Measurements from ENCODE around the gene CCNL2. TPM values are rescaled to one million over a fixed set of nuclear protein-coding genes. Genes with fewer than 3 reads are reported as not detected.
A peak's percentile ranks its signal among the peaks of the same experiment; 100 is the strongest.
"Not testable (repeated sequence)": the region's sequence is repeated elsewhere in the genome, so short reads cannot be mapped to it uniquely, and the experiment has no call there.

Gene CCNL2
- polyA plus RNA-seq, 3 donors, result 103 to 173 (median 106) TPM

DNA sequence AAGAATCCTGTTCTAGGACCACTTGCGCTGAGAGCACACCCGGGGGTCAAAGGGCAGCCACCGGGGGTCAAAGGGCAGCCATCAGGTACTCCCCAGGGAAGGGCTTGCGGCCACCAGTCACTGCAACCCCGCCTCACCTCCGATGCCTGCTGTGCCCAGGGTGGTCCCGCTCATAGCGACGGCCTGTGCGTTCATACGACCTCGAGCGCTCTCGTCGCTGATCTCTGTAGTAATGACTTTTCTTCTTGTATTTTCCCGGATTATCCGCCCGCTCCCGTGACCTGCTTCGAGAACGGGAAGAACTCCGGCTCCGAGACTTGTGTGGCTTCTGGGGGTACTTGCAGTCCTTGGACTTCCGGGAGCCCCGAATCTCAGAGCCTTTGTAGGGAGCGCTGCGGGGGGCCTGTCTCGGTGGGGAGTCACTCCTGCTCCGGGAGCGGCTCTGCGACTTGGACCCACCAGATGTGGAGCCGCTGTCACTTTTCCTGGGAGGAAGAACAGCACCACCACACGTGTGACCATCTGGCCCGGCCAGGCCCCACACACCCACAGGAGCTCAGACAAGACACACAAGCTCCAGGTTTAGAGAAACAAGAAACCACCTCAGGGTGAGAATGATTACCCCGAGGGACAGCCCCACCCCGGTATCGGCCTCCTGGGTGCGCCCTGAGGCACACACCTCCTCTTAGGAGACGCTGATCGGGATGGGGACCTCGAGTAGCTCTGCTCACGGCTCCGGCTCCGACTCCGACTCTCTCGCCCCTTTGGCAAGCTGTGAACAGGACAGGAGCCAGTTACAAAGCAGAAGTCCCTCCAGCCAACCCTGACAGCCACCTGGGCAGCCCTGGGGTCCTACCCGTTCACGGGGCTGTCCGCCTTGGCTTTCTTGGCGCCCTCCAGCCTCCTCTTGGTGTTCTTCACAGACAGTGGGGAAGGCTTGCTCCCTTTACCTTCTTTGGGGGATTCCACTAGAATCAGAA lies 11.7 kb downstream of the CCNL2 start:
- WGBS, 3 donors, result 96% methylated on average over 50 of the region's 50 CpGs
- no peak overlapping the region for H3K27ac ChIP-seq (ENCODE audit: low read depth, low read length)

DNA sequence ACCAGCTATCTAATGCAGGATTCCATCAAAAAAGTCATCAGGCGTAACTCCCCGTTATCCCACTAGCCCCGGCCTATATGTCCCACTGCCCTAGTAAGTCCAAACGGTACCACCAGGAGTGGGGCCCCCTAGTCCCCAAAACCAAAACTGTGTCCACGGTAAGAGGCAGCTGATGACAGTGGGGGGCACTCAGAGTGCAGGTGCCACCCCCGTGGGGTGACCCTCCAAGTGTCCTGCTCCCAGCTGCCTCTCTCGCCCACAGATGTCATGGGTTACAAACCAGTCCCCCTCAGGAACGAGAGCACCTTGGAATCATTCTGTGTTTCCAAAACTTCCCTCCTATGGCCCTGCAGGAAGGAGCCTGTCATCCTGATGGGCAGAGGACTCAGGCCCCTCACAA lies 13.2 kb downstream of the CCNL2 start:
- H3K27ac ChIP-seq (ENCODE audit: low read depth, low read length), result no peak overlapping the region
- WGBS, 3 donors, result 89 to 93% (median 89%) methylated on average over 8 of the region's 8 CpGs

DNA sequence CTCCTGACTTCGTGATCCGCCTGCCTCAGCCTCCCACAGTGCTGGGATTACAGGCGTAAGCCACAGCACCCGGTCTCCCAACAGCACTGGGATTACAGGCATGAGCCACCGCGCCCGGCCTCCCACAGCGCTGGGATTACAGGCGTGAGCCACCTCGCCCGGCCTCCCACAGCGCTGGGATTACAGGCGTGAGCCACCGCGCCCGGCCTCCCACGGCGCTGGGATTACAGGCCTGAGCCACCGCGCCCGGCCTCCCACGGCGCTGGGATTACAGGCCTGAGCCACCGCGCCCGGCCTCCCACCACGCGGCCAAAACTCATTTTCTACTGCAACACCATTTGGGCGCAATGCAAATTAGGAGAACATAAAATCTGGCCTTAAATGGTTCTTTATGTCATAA lies 13.8 kb downstream of the CCNL2 start:
- 95% methylated on average over 29 of the region's 29 CpGs for WGBS, 3 donors
- not testable (repeated sequence) for H3K27ac ChIP-seq (ENCODE audit: low read depth, low read length)

DNA sequence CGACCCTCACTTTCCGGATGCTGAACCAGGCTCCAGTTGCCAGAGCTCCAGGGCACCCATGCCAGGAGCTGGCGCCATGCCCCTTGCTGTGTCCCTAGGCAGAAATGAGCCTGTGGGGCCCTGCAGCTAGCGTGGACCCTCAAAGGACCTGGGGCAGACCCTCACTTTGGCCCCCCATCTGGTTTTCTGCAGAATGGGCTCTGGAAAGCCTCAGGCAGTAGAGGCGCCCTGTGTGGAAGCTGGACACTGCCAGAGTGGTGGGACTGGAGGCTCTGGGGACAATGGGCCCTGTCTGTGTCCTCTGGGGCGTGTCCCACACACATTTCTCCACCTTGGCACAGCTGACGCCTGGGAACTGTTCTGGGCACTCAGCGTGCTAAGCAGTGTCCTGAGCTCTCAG lies 17.8 kb downstream of the CCNL2 start:
- 80 to 84% (median 83%) methylated on average over 8 of the region's 8 CpGs for WGBS, 3 donors
- H3K27ac ChIP-seq (ENCODE audit: low read depth, low read length), result no peak overlapping the region

DNA sequence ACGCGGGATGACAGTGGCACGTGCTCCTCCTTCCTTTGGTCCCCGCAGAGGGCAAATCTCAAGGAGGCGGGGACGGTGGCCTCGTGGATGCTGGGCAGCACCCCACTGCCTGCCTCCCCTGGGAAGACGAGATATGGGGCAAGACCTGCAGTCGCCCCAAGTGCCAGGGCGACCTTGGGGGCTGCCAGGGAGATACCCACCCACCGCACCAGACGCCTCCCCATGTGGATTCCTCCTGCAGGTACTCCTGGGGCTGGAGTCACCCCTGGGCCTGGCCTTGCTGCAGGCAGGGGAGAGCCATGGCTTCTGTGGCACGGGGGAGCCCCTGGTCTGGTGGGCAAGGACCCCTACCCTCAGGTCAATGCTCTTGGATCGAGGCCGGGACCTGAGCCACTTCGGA lies 18.3 kb downstream of the CCNL2 start:
- H3K27ac ChIP-seq (ENCODE audit: low read depth, low read length), result no peak overlapping the region
- 88 to 94% (median 93%) methylated on average over 10 to 16 of the region's 16 CpGs for WGBS, 3 donors

DNA sequence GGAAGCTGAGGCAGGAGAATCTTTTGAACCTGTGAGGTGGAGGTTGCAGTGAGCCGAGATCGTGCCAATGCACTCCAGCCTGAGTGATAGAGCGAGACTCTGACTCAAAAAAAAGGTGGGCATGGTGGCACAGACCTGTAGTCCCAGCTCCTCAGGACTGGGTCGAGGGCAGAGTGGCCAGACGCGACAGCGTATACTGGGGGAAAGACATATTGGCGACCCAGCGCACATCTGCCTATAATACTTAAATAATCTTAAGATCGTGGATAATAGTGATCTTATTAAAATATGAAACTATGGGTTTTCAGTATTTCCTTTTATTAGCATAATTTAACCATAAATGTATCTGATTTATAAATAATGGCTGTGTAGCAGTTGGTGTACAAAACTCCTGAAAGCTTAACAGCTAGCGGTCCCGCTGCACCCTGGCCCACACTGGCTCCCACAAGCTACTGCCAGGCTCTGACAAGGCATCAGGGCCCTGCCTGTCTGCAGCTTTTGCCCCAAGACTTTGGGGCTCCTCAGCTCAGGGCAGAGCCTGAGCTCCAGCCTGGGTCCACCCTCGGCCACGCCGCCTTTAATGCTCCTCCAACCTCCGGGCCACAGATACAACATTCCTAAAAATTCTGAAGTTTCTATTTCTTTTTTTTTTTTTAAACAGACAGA lies 21.5 kb downstream of the CCNL2 start:
- WGBS, 3 donors, result 95 to 96% (median 96%) methylated on average over 16 of the region's 16 CpGs
- H3K27ac ChIP-seq (ENCODE audit: low read depth, low read length), result no peak overlapping the region

DNA sequence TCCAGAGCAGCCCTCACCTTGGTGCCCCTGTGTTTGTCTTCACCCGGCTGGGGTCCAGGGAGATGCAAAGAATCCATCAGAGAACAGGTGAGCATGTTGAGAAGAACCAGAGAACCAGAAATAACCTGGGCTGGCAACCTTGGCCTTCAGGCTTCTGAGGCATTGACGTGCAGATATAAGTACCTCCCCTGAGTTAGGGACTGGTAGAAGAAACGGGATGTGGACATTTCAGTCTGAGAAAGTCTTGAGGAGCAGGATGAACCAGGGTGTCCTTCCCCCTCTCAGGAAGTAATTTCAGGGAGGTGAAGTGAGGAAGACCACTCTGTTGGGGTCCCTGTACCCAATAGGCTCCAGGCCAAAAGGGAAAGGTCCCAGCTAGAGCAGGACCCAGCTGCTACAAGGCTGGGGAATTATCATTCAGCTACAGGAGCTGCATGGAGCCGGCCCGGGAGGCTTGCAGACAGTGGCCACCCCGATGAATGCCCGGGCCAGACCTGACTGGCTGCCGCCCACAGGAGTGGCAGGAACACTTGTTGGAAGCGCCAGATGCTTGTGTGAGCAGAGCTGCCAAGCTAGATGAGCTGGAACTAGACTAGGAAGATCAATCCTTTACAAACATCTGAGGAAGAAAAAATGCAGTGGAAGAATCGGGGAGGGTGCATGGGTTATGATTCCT lies 22.4 kb downstream of the CCNL2 start:
- H3K27ac ChIP-seq (ENCODE audit: low read depth, low read length), result no peak overlapping the region

DNA sequence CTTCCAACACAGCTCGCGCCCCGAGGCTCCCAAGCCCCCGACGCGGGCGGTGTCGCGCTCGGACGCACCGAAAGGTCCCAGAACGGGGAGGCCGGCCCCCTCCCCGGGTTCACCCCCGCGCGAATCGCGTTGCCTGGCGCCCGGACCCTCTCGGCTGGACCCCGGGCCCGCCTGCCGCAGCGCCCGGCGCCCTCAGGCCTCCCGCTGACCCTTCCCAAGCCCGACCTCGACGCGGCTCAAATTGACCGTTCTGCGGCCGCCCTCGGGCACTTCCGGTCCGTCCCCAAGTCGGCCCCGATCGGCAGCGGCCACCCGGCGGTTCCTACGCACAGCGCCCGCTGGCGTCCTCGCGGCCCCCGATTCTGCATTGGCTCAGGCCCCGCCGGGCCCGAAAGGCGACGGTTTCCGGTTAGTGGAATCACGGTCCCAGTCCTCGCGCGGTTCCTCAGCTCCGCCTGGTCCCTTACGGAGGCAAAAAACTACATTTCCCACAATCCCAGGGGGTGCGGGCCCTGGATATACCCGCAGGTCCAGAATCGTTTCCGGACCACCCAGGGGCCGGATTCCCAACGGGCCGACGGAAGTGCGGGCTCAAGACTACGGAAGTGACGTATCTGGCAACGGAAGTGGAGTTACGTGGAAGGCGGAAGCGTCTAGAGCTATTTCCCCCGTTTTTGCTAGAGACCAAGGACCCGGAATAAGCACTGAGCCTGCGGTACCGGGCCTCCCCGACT lies 24.0 kb downstream of the CCNL2 start, which contains the start of gene AURKAIP1:
TSS of gene AURKAIP1 (minus strand) at position 279 of the 734 bp plus-strand sequence. CDS start 451 bp downstream, outside the sequence.
- peak within 1 kb of the TSS; percentile 80 for H3K27ac ChIP-seq (ENCODE audit: low read depth, low read length)
- WGBS, 3 donors, result 0% methylated on average over 68 to 85 of the region's 85 CpGs

More for the DNA sequence above, 22.4 kb downstream of the CCNL2 start:
- 85 to 90% (median 87%) methylated on average over 10 of the region's 10 CpGs for WGBS, 3 donors

DNA sequence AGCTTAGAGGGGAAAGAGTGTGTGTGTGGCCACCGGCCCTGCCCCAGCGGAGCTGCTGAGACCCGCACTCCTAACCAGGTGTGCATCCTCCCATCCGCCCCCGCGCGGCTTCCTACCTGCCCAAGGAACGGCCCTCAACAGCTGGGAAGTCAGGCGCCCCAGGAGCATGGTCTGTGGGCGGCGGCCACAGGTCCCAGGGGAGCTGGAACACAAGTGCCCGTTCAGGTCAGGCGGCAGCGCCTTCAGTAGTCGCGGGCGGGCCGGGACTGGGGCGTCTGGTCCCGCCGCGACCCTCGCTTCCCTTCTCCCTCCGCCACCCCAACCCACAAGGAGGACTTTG lies 24.6 kb downstream of the CCNL2 start:
- WGBS, 3 donors, result 0 to 3% (median 0%) methylated on average over 17 to 24 of the region's 24 CpGs

DNA sequence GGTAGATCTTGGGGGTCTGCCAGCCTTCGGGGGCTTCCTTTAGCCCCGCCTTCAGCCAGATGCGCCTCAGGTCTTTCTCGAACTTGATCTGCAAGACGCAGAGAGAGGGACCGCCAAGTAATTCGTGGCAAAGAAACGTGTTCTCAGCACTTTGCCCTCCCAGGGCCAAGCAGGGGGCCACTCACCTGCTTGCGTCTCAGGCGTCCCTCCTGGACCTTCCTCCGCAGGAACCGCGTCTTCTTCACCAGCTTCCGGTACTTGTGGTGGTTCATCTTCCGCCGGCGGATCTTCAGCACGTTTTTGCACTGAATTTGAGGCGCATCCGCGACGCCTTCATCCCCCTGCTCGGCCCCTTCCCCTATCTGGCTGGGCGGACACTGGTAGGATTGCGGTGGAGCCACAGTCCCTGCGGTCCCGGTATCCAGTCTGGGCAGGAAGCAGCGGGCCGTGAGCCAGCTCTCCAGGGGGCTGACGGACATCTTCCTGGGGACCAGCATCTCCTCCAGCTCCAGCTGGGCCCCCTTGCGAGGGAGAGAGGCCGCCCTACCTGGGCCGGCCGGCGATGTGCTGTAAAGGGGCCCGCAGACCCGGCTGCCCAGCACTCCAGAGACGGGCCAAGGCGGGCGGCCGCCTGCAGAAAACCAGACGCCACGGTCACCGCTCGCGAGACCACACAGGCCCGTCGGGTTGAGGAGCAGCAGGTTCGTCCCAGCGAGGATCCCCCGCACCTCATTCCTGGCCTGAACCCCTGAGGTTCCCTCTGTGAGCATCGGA lies 25.1 kb downstream of the CCNL2 start:
- no peak overlapping the region for H3K27ac ChIP-seq (ENCODE audit: low read depth, low read length)
- 47 to 51% (median 50%) methylated on average over 42 to 52 of the region's 52 CpGs for WGBS, 3 donors

More for the DNA sequence above, 24.6 kb downstream of the CCNL2 start:
- peak overlapping the region; percentile 80 for H3K27ac ChIP-seq (ENCODE audit: low read depth, low read length)

DNA sequence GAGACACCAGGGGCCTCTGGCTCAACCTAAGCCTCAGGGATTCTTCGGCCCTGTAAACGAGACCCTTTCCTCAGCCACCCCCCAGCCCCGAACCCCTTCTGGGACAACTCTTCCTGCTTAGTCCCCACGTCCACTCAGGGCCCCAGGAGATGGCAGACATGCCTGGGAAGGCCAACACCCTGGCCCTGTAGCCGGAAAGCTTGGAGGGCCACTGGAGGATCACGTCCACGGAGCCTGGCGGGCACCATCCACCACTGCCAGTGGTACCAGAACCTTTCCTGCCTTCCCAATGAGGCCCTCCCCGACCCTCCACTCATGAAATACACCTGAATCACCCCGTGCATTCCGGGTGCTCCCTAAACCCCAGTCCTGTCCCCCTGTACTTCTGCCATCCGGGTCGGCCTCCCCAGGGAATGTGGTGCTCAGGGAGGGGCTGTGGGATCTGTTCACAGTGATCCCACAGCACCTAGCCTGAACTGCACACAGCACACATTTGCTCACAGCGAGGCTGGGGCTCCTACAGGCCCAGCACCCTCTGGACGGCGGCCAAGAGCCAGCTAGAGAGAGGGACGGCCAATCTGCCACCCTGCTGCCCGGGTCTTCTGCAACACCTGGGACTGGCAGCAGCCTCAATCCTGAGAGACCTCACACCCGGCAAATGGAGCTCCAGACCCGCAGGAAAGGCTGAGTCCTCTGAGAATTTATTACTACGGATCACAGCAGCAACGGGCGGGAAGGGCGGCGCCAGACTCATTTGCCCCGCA lies 25.9 kb downstream of the CCNL2 start:
- no peak overlapping the region for H3K27ac ChIP-seq (ENCODE audit: low read depth, low read length)
- 78 to 87% (median 86%) methylated on average over 26 of the region's 26 CpGs for WGBS, 3 donors

DNA sequence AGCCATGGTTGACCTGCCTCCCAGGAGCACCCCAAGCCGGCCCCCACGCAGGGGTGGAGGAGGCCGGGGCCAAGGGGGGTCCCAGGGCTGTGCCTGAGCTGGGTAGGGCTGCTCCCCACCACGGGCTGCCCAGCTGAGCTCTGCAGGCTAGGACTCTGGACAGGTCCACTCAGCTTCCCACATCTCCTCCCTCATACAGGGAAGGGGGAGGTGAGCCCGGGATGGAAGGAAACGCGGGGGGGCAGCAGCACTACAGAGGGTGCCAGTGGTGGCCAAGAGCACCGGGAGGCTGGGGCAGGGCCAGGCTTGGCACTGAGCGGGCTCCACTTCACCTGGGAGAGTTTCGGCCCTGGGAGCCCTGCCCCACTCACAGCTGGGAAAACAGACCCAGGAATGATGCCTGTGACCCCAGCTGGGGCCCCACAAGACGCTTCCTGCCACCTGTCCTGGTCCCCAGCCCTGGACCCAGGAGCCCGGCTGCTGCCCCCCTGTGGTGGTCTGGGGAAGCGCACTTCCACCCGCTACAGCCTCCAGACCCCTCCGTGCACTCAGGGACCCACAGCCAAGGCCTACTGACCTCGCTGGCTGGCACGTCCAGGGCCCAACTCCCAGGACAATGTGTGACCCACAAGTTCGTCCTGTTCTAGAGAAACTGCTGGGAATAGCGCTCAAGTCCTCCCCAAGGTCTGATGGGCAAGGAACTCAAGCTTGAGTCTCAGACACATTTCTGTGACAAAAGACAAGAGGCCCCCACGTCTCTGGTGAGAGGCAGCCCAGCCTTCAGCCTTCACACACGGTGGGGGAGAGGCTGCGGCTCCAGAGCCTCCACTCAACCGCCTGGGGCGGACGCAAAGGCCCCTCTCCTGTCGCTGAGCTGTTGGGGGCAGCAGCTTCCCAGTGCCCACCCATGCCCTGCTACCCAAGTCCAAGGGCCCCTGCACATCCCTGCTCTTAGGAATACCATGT lies 27.1 kb downstream of the CCNL2 start:
- no peak overlapping the region for H3K27ac ChIP-seq (ENCODE audit: low read depth, low read length)
- 24 to 30% (median 26%) methylated on average over 26 of the region's 26 CpGs for WGBS, 3 donors

DNA sequence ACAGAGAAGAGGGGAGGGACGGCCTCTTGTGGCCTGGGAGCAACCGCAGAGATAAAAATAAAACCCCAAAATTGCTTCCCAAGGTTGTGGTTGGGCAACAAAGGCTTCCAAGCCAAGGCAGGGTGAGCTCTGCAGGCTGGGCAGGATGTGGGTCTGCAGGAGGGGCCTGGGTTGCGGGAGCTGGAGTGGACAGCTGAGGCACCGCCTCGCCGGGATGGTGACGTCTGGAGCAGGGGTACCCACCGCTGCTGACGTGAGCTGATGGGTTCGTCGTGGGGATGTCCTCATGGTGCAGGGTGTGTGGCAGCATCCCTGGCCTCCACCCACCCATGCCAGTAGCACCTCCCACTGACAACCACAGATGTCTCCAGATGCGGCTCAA lies 27.8 kb downstream of the CCNL2 start:
- H3K27ac ChIP-seq (ENCODE audit: low read depth, low read length), result no peak overlapping the region
- WGBS, 3 donors, result 34 to 59% (median 41%) methylated on average over 12 of the region's 12 CpGs

DNA sequence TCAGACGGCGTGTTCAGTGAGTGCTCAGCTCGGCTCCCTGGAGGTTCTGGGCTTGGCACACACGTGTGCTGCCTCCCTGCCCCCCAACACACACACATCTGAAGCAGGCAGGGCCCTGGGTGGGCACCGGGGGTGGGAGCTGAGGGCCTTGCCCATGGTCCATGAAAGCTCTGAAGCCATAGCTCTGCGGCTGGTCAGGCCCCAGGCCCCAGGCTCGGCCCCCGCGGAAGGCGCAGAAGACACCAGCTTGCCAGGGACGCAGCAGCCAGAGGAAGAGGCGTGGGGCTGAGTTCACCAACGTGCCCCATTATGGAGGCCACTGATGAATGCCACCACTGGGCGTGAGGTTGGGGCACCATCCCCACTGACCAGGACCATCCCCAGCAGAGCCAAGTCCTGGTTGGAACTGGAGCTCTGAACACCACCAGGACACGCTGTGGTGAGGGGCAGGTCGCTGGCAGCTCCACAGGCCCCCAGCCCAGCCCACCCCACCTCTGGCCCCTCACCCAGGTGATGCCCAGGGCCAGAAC lies 28.3 kb downstream of the CCNL2 start:
- 75 to 84% (median 80%) methylated on average over 15 to 16 of the region's 16 CpGs for WGBS, 3 donors

DNA sequence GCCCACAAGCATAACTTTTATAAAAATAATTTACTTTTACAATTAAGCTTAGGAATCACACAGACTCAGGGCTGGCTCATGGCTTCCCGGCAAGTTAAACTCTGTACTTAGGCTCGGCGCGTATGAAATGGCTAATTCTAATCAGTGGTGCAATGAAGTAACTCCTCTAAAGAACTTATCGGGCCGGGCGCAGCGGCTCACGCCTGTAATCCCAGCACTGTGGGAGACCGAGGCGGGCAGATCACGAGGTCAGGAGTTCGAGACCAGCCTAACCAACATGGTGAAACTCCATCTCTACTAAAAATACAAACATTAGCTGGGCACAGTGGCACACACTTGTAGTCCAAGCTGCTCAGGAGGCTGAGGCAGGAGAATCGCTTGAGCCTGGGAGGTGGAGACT lies 29.0 kb downstream of the CCNL2 start:
- WGBS, 3 donors, result 90 to 95% (median 93%) methylated on average over 14 of the region's 14 CpGs

More for the DNA sequence above, 28.3 kb downstream of the CCNL2 start:
- no peak overlapping the region for H3K27ac ChIP-seq (ENCODE audit: low read depth, low read length)

DNA sequence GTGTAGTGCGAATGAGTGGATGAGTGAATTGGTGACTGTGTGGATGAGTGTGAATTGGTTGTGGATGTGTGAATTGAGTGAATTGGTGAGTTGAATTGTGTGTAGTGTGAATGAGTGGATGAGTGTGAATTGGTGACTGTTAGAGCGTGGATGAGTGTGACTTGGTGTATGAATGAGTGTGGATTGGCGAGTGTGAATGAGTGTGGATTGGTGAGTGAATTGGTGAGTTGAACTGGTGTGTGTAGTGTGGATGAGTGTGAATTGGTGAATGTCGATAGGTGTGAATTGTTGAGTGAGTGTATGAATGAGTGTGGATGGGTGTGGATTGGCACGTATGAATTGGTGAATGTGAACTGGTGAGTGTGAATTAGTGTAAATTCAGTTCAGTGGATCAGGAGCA lies 31.8 kb downstream of the CCNL2 start:
- whole genome bisulfite sequencing, 3 donors, result 95 to 98% (median 98%) methylated on average over 5 of the region's 5 CpGs
- H3K27ac ChIP-seq (ENCODE audit: low read depth, low read length), result no peak overlapping the region

More for the DNA sequence above, 29.0 kb downstream of the CCNL2 start:
- not testable (repeated sequence) for H3K27ac ChIP-seq (ENCODE audit: low read depth, low read length)

Data from adipose tissue (tissue), 3 donors.